ENCODE data around the gene FBXL15.

FBXL15 gene

GRCh38 chr10:102460836-102461186 lies 40.2 kb downstream of the FBXL15 start:
- TF ChIP-seq TSHZ2 (CRISPR knock-in tag; IDR thresholded peaks at IDR 0.05) (0 out of 2 replicates have a peak, but pooled peaks have one; percentile 13), CSDC2 (CRISPR knock-in tag; IDR thresholded peaks at IDR 0.05) (no peak)

GRCh38 chr10:102461187-102462054 lies 40.8 kb downstream of the FBXL15 start:
- no peak for TF ChIP-seq PPARA (CRISPR knock-in tag; IDR thresholded peaks at IDR 0.05; ENCODE audit: borderline replicate concordance)
- TF ChIP-seq PATZ1 (CRISPR knock-in tag; IDR thresholded peaks at IDR 0.05; ENCODE audit: borderline replicate concordance), result peak; percentile 28; the same call in 1 of the 2 replicates
- TF ChIP-seq ARNTL (CRISPR knock-in tag; IDR thresholded peaks at IDR 0.05; ENCODE audit: borderline replicate concordance, low read depth), result no peak
- no peak for TF ChIP-seq CREB5 (CRISPR knock-in tag; IDR thresholded peaks at IDR 0.05; ENCODE audit: low read depth)
- no peak for TF ChIP-seq POU6F1 (CRISPR knock-in tag; IDR thresholded peaks at IDR 0.05; ENCODE audit: borderline replicate concordance, low read depth)
- TF ChIP-seq ZNF565 (CRISPR knock-in tag; conservative IDR thresholded peaks at IDR 0.05; ENCODE audit: low read depth), result no peak
- TF ChIP-seq TSHZ2 (CRISPR knock-in tag; IDR thresholded peaks at IDR 0.05), result 0 out of 2 replicates have a peak, but pooled peaks have one; percentile 6
- peak; percentile 97 for ATAC-seq

More at GRCh38 chr10:102460836-102461186, 40.2 kb downstream of the FBXL15 start:
- peak; percentile 43 for ATAC-seq

- TF ChIP-seq ISL1 (CRISPR knock-in tag; IDR thresholded peaks at IDR 0.05) (no peak), ZC3H10 (CRISPR knock-in tag; IDR thresholded peaks at IDR 0.05) (no peak), GLIS3 (CRISPR knock-in tag; IDR thresholded peaks at IDR 0.05) (no peak), POU6F1 (CRISPR knock-in tag; IDR thresholded peaks at IDR 0.05; ENCODE audit: borderline replicate concordance, low read depth) (no peak)
- no peak for ATAC-seq
These were observed 41.9 kb downstream of the FBXL15 start for GRCh38 chr10:102462512-102463054.

GRCh38 chr10:102463983-102464382 lies 43.3 kb downstream of the FBXL15 start:
- no peak for ATAC-seq
- no peak for TF ChIP-seq TCF4 (CRISPR knock-in tag; IDR thresholded peaks at IDR 0.05; ENCODE audit: borderline replicate concordance)
- TF ChIP-seq ZNF8 (CRISPR knock-in tag; IDR thresholded peaks at IDR 0.05), result no peak
- no peak for TF ChIP-seq ISL1 (CRISPR knock-in tag; IDR thresholded peaks at IDR 0.05)
- no peak for TF ChIP-seq BACH2 (CRISPR knock-in tag; IDR thresholded peaks at IDR 0.05; ENCODE audit: borderline replicate concordance)
- TF ChIP-seq ARNTL (CRISPR knock-in tag; IDR thresholded peaks at IDR 0.05; ENCODE audit: borderline replicate concordance, low read depth), result no peak
- TF ChIP-seq ZC3H10 (CRISPR knock-in tag; IDR thresholded peaks at IDR 0.05), result no peak
- no peak for TF ChIP-seq ZNF70 (CRISPR knock-in tag; IDR thresholded peaks at IDR 0.05)
- TF ChIP-seq ZFP30 (CRISPR knock-in tag; IDR thresholded peaks at IDR 0.05), result no peak
- no peak for TF ChIP-seq POU6F1 (CRISPR knock-in tag; IDR thresholded peaks at IDR 0.05; ENCODE audit: borderline replicate concordance, low read depth)
- no peak for TF ChIP-seq PATZ1 (CRISPR knock-in tag; IDR thresholded peaks at IDR 0.05; ENCODE audit: borderline replicate concordance)
- no peak for TF ChIP-seq CSDC2 (CRISPR knock-in tag; IDR thresholded peaks at IDR 0.05)

All from SK-N-SH treated with all-trans-retinoic acid at 6 μM for 48 hours (cell line).